Choroid plexus epithelial cell (primary cell): Measurements from ENCODE around the gene UHMK1.

Source experiments
- DNase-seq: peaks from one replicate; pipeline ENCODE4 v3.0.0-alpha.2; 2010; ENCODE audit warnings: low read depth
- H3K4me3 ChIP-seq: 2 replicates; pipeline ENCODE4 v1.5.1; 2011; ENCODE audit warnings: low read depth, mild to moderate bottlenecking, control low read depth, low read length, moderate library complexity
- TF ChIP-seq, protein P1 (sequence below): conservative IDR thresholded peaks from 2 replicates; pipeline ENCODE4 v1.5.1; 2011; ENCODE audit warnings: low read depth, mild to moderate bottlenecking, control low read depth, inconsistent platforms, low read length, moderate library complexity

Gene UHMK1

DNA sequence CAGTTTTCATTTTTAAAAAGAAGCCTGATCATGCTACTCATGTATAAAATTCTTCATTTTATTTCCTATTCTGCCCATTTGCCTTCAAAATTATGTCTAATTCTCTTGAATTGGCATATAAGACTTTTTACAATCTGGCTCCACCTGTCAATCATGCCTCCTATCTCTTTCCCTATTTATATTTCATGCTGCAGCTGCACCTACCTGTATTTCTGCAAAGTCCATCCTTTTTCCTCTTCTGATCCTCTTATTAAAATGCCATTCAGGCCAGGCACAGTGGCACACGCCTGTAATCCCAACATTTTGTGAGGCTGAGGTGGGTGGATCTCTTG lies 33.3 kb downstream of the UHMK1 start:
- DNase-seq: no peak
- TF ChIP-seq, protein P1, sequence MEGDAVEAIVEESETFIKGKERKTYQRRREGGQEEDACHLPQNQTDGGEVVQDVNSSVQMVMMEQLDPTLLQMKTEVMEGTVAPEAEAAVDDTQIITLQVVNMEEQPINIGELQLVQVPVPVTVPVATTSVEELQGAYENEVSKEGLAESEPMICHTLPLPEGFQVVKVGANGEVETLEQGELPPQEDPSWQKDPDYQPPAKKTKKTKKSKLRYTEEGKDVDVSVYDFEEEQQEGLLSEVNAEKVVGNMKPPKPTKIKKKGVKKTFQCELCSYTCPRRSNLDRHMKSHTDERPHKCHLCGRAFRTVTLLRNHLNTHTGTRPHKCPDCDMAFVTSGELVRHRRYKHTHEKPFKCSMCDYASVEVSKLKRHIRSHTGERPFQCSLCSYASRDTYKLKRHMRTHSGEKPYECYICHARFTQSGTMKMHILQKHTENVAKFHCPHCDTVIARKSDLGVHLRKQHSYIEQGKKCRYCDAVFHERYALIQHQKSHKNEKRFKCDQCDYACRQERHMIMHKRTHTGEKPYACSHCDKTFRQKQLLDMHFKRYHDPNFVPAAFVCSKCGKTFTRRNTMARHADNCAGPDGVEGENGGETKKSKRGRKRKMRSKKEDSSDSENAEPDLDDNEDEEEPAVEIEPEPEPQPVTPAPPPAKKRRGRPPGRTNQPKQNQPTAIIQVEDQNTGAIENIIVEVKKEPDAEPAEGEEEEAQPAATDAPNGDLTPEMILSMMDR: no peak
- no peak overlapping the region for H3K4me3 ChIP-seq

DNA sequence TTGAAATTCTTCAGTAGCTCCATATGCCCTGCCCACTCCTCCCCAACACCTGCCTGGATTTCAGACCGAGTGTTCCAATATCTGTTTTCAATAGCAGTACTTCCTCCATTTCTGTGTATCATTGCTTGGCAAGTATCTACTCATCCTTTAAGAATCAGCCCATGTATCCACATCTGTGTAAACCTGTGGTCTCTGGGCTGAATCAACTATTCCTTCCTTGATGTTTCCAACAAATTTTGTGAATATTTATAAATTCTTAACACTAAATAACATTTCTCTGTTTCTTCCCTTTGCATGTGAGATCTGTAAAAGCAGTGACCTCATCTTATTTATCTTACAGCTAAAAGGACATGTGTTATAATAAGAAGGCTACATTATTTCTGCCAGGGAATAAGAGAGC lies 37.9 kb downstream of the UHMK1 start:
- TF ChIP-seq, protein P1: no peak
- no peak for DNase-seq
- no peak overlapping the region for H3K4me3 ChIP-seq

DNA sequence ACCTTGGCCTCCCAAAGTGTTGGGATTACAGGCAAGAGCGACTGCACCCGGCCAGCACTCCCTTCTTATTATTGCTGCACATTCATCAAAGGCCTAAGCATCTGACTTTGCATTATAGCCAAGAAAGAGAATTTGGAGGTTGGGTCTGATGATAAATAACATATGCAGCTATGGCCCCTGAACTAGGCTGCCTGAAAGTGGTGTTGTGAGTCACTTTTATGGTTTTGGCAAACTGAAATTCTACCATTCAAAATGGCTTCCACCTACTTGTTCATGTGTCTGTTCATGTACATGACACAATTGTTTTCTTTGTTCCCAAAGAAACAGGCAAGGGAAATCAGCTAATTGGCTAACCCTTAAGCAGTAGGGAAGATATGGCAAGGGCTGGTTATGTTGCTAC lies 38.9 kb downstream of the UHMK1 start:
- DNase-seq: no peak
- no peak overlapping the region for H3K4me3 ChIP-seq
- TF ChIP-seq, protein P1: no peak

DNA sequence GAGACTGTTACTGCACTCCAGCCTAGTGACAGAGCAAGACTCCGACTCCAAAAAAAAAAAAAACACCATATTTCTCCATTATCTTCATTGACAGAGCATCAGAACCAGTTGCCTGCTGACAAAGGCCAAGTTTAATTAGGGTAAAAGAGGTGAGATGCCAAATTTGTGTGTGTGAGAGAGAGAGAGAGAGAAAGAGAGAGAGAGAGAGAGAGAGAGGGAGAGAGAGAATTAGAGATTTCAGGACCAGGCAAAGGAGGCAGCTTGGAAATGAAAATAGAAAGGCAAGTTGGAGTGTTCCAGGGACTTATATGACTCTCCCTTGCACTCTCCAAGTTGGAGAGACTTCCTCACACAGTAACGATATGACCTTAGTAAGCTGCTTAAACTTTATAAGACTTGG lies 39.6 kb downstream of the UHMK1 start:
- no peak overlapping the region for H3K4me3 ChIP-seq
- TF ChIP-seq, protein P1: no peak
- no peak for DNase-seq

DNA sequence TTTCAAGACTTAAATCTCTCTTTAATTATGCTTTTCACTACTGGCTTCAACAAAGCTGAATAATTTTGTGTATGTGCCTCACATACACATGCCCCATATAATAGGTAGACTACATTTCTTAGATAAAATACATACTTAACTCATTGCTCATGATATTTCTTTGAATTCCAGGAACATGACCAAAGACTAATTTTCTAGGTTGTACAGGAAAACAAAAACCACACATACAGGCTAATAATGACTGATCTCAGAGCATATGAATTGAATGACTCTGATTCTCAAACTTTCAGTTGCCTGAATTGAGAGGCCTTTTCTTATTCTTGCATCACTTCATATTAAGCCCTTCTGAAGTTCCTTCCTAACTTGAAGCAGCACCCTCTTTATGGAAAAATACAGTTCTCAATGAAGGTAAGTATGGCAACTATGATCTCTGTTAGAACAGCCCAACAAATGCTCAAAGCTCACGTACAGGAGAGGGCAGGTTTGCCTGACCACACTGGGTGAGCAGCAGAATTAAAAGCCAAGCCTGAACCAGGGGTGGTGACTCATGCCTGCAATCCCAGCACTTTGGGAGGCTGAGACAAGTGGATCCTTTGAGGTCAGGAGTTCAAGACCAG lies 41.3 kb downstream of the UHMK1 start:
- no peak overlapping the region for H3K4me3 ChIP-seq
- DNase-seq: peak; percentile 92
- TF ChIP-seq, protein P1: no peak

DNA sequence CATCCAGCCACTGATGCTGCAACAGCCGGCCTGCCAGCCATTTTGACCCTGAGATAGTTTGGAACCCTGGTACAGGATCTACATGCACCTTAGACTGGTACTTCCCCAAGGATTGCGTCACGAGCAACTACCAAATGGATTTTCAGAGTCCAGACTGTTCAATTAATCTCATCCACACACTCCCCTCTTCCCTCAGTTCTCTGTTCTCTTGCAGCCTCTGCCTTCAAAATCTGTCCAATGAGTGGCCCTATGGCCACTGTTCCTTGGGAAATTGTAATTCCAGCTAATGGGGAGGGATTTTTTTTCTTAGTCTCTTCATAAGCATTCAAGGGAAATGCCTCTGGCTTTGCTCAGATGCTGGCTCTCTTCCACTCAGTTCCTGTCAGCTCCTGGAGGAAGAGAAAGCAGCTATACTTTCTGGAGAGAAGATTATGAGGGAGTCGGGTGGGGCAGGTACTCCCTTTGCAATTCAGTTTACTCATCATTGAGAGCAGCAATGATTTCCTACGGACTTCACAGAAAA lies 44.1 kb downstream of the UHMK1 start:
- TF ChIP-seq, protein P1: no peak
- H3K4me3 ChIP-seq: no peak overlapping the region
- DNase-seq: peak; percentile 94

DNA sequence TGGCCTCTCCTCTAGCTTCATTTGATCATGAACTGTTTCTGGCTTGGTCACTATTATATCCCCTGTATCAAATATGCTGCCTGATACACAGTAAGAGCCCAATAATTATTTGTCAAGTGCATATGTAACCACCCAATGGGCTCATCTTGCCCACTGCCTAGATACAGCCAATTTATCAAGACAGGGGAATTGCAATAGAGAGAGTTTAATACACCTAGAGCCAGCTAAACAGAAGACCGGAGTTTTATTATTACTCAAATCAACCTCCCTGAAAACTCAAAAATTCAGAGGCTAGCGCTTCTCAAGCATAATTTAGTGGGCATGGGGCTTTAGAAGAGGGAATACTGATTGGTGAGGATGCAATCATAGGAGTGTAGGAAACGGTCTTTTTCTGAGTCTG lies 45.6 kb downstream of the UHMK1 start:
- H3K4me3 ChIP-seq: no peak overlapping the region
- TF ChIP-seq, protein P1: no peak
- no peak for DNase-seq
